Measurements from ENCODE around the gene RNASE8.

DNA sequence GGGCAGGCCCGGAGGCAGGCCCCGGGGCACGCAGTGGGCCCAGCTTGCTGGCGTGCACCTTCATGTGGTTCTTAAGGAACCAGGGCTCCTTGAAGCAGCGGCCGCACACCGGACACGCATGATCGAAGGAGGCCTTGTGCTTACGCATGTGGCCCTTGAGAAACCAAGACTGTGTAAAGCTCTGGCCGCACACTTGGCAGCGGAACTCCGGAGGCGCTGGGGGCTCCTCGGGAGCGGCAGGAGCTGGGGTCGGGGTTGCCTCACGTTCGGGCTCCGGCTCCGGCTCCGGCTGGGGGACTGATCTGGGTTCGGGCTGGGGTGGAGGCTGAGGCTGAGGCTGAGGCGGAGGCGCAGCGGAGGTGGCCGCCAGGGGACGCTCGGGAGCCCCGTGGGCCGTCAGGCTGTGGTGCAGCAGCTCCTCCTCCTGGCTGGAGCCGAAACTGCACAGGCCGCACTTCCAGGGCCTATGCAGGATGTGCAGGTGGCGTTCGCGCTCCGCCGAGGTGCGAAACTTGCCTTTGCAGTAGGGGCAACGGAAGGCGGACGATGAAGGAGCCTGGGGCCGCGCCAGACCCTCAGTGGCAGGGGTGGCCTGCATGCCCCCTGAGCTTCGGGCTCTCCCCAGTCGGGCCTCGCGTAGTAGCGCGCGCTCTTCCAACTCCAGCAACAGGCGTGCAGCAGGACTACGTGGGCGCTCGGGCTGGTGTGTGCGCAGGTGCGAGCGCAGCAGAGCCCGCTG, 34.8 kb downstream of the RNASE8 start:
- TF ChIP-seq ZNF384 (IDR thresholded peaks at IDR 0.05) (no peak), NFRKB (IDR thresholded peaks at IDR 0.05) (no peak), BHLHE40 (IDR thresholded peaks at IDR 0.05; ENCODE audit: borderline replicate concordance) (no peak), SP1 (IDR thresholded peaks at IDR 0.05) (no peak), FOXM1 (IDR thresholded peaks at IDR 0.05; ENCODE audit: borderline replicate concordance) (no peak), FOXK2 (IDR thresholded peaks at IDR 0.05) (no peak), TARDBP (IDR thresholded peaks at IDR 0.05) (no peak), L3MBTL2 (conservative IDR thresholded peaks at IDR 0.05) (peak; percentile 46), HDGF (IDR thresholded peaks at IDR 0.05; ENCODE audit: borderline replicate concordance) (no peak), SUZ12 (IDR thresholded peaks at IDR 0.05) (no peak), ARNT (IDR thresholded peaks at IDR 0.05) (0 out of 2 replicates have a peak, but pooled peaks have one; percentile 41)
- TF ChIP-seq, protein P1, sequence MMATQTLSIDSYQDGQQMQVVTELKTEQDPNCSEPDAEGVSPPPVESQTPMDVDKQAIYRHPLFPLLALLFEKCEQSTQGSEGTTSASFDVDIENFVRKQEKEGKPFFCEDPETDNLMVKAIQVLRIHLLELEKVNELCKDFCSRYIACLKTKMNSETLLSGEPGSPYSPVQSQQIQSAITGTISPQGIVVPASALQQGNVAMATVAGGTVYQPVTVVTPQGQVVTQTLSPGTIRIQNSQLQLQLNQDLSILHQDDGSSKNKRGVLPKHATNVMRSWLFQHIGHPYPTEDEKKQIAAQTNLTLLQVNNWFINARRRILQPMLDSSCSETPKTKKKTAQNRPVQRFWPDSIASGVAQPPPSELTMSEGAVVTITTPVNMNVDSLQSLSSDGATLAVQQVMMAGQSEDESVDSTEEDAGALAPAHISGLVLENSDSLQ (IDR thresholded peaks at IDR 0.05): no peak
